ENCODE measurements around the gene C20orf144.

DNA sequence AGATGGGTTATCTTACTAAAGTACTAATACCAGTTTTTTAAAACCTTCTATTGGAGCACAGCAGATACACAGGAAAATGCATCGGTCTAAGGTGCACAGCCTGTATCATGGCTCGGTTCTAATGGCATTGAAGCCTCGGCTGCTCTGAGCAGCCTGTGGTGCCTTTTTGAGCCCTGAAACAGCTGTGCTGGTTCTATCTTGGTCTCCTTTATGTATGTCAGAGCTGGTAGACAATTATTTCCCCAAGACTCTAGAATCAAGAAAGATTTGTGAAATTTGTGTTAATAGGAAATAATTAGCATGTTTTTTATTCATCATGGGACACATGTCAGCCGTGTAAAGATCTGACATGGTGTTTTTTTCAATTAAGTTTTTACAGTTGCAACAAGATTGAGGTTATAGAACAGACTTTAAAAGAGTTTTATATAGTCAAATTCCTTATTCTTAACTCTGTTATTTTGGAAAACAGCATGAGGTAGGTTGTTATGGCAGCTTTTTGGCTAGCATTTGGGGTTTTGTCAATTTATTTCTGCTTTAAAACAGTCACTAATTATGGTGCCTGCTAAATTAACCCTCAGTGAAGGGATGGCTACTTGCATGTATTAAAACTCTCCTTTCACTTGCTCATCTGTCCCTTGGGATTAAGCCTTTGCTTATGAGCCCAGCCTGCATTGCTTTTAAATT is 40.3 kb upstream of the C20orf144 start:
- TF ChIP-seq, protein P1, sequence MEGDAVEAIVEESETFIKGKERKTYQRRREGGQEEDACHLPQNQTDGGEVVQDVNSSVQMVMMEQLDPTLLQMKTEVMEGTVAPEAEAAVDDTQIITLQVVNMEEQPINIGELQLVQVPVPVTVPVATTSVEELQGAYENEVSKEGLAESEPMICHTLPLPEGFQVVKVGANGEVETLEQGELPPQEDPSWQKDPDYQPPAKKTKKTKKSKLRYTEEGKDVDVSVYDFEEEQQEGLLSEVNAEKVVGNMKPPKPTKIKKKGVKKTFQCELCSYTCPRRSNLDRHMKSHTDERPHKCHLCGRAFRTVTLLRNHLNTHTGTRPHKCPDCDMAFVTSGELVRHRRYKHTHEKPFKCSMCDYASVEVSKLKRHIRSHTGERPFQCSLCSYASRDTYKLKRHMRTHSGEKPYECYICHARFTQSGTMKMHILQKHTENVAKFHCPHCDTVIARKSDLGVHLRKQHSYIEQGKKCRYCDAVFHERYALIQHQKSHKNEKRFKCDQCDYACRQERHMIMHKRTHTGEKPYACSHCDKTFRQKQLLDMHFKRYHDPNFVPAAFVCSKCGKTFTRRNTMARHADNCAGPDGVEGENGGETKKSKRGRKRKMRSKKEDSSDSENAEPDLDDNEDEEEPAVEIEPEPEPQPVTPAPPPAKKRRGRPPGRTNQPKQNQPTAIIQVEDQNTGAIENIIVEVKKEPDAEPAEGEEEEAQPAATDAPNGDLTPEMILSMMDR (IDR thresholded peaks at IDR 0.05) = no peak
- TF ChIP-seq POLR2A (IDR thresholded peaks at IDR 0.05) (no peak), POLR2AphosphoS5 (IDR thresholded peaks at IDR 0.05) (no peak)
